ENCODE measurements around the gene C3orf20. TPM values are rescaled to one million over a fixed set of nuclear protein-coding genes. Genes with fewer than 3 reads are reported as not detected.

Gene C3orf20
- total RNA-seq, 2 donors from 2014 or later, result not detected

DNA sequence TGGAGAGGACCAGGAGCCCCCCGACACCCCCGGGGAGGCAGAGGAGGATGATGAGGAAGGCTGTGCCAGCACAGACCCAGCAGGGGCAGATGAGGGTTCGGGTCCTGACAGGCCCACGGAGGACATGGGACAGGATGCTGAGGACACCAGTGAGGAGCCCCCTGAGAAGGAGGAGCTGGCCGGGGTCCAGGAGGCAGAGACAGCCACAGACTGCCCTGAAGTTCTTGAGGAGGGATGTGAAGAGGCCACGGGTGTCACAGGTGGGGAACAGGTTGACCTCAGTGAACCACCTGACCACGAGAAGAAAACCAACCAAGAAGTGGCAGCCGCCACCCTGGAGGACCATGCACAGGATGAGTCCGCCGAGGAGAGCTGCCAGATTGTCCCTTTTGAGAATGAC is 144.7 kb downstream of the C3orf20 start:
- H3K36me3 ChIP-seq, result peaks cover 17% of the 10 kb centered on the region
- no peak for DNase-seq (ENCODE audit: low spot score)
- TF ChIP-seq, protein P1, sequence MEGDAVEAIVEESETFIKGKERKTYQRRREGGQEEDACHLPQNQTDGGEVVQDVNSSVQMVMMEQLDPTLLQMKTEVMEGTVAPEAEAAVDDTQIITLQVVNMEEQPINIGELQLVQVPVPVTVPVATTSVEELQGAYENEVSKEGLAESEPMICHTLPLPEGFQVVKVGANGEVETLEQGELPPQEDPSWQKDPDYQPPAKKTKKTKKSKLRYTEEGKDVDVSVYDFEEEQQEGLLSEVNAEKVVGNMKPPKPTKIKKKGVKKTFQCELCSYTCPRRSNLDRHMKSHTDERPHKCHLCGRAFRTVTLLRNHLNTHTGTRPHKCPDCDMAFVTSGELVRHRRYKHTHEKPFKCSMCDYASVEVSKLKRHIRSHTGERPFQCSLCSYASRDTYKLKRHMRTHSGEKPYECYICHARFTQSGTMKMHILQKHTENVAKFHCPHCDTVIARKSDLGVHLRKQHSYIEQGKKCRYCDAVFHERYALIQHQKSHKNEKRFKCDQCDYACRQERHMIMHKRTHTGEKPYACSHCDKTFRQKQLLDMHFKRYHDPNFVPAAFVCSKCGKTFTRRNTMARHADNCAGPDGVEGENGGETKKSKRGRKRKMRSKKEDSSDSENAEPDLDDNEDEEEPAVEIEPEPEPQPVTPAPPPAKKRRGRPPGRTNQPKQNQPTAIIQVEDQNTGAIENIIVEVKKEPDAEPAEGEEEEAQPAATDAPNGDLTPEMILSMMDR (IDR thresholded peaks at IDR 0.05), result no peak
- H3K4me3 ChIP-seq, result no peak overlapping the region
- no peaks in the 10 kb centered on the region for H3K9me3 ChIP-seq
- H3K27ac ChIP-seq, result no peak overlapping the region
- no peaks in the 10 kb centered on the region for H3K27me3 ChIP-seq
- H3K4me1 ChIP-seq, result peaks cover 0 to 20% of the 10 kb centered on the region in 2 donors

DNA sequence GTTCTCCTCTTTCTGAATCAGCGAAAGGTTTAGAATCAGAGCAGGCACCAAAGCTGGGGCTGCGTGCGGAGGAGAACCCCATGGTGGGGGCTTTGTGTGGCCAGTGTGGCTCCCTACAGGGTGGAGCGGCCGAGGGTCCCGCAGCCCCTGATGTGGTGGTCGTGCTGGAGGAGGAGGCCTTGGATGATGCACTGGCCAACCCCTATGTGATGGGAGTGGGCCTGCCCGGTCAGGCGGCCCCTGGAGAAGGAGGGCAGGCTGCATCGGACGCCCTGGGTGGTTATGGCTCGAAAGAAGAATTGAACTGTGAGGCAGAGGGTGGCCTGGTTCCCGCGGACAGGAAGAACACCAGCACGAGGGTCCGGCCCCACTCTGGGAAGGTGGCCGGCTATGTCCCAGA is 145.2 kb downstream of the C3orf20 start:
- Histone ChIP-seq H3K4me1 (peaks cover 0 to 21% of the 10 kb centered on the region in 2 donors), H3K4me3 (no peak overlapping the region), H3K9me3 (no peaks in the 10 kb centered on the region), H3K27ac (no peak overlapping the region), H3K27me3 (no peaks in the 10 kb centered on the region), H3K36me3 (peaks cover 17% of the 10 kb centered on the region)
- no peak for DNase-seq (ENCODE audit: low spot score)
- TF ChIP-seq, protein P1 (IDR thresholded peaks at IDR 0.05), result no peak

DNA sequence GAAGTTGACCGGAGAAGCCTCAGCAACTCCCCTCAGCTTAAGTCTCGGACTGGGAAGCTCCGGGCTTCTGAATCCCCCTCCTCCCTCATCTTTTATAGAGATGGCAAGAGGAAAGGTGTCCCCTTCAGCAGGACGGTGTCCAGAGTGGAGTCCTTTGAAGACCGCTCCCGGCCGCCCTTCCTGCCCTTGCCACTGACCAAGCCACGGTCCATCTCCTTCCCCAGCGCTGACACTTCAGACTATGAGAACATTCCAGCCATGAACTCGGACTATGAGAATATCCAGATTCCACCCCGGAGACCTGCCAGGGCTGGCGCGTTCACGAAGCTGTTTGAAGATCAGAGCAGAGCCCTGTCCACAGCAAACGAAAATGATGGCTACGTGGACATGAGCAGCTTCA is 146.2 kb downstream of the C3orf20 start:
- Histone ChIP-seq H3K27me3 (no peaks in the 10 kb centered on the region), H3K36me3 (peaks cover 17% of the 10 kb centered on the region), H3K4me3 (no peak overlapping the region), H3K27ac (no peak overlapping the region), H3K9me3 (no peaks in the 10 kb centered on the region), H3K4me1 (peaks cover 0 to 21% of the 10 kb centered on the region in 2 donors)
- TF ChIP-seq, protein P1 (IDR thresholded peaks at IDR 0.05), result no peak
- no peak for DNase-seq (ENCODE audit: low spot score)

DNA sequence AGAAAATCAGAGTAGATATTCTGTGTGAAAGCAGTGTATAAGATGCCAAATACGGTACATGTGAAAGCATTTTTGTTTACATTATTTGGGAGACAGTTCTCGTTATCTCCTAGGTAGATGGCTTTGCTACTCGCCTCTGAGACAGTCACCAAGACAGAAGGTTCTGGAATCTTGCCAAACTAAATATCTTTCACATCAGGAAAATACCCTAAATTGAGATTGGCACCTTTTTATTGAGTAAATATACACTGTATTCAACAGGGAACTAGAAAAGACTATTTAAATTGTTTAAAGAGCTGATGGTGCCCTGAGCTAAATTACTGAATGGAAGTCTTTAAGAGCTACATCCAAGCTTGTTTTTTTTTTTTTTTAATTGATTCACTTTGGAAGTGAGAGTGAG is 147.2 kb downstream of the C3orf20 start:
- peaks cover 17% of the 10 kb centered on the region for H3K36me3 ChIP-seq
- H3K27me3 ChIP-seq, result no peaks in the 10 kb centered on the region
- DNase-seq (ENCODE audit: low spot score), result no peak
- H3K27ac ChIP-seq, result no peak overlapping the region
- TF ChIP-seq, protein P1 (IDR thresholded peaks at IDR 0.05), result no peak
- no peak overlapping the region for H3K4me3 ChIP-seq
- H3K4me1 ChIP-seq, result peaks cover 0 to 21% of the 10 kb centered on the region in 2 donors
- no peaks in the 10 kb centered on the region for H3K9me3 ChIP-seq

Other genes starting within 250 kb of the C3orf20 start
- gene GRIP2, start 134.8 kb upstream of the C3orf20 start, total RNA-seq, result 10 to 100 TPM in 1 of 2 donors, 1 to 10 TPM in 1; 7.1 to 13.2 TPM
- gene CCDC174, start 23.4 kb upstream of the C3orf20 start, total RNA-seq, result 10 to 100 TPM in 1 of 2 donors, 1 to 10 TPM in 1; 9.4 to 14.1 TPM
- gene FGD5, start 143.8 kb downstream of the C3orf20 start, total RNA-seq, result 10 to 100 TPM in 1 of 2 donors, 1 to 10 TPM in 1; 9.6 to 18.8 TPM